Stimulated activated naive B cell treated with anti-CD40 and anti-IgM and Interleukin-4, amounts not matched to agents 10 μg/mL and 1 μg/mL and 100 μg/mL, for 72 hours (primary cell): Measurements from ENCODE around the gene CIBAR2.
A peak's percentile ranks its signal among the peaks of the same experiment; 100 is the strongest.

ENCODE experiments used
- ATAC-seq, 2 donors: fragments of 150-1000 bp; cut with Tn5 transposase; replicated peaks; 2 replicates each; pipeline ENCODE4 v1.10.0; 2021; ENCODE audit warnings: moderate library complexity in 1 of 2
- DNase-seq: peaks from one replicate; pipeline ENCODE4 v3.0.0; 2021
- H3K27ac Mint-ChIP-seq: one replicate; pipeline ENCODE4 v1.8.0; 2022; ENCODE audit warnings: mild to moderate bottlenecking, mixed read lengths
- H3K27me3 Mint-ChIP-seq, 2 donors: one replicate each; pipeline ENCODE4 v1.8.0; 2022; ENCODE audit warnings: mixed read lengths in 2 of 2
- H3K36me3 Mint-ChIP-seq, 2 donors: one replicate each; pipeline ENCODE4 v1.8.0; 2022; ENCODE audit warnings: mixed read lengths in 2 of 2, mild to moderate bottlenecking in 1 of 2
- H3K4me1 Mint-ChIP-seq, 2 donors: one replicate each; pipeline ENCODE4 v1.8.0; 2022; ENCODE audit warnings: mixed read lengths in 2 of 2, mild to moderate bottlenecking in 1 of 2
- H3K4me3 Mint-ChIP-seq, 2 donors: one replicate each; pipeline ENCODE4 v1.8.0; 2022; ENCODE audit warnings: mild to moderate bottlenecking in 2 of 2, mixed read lengths in 2 of 2, moderate library complexity in 1 of 2
- H3K9me3 Mint-ChIP-seq, 2 donors: one replicate each; pipeline ENCODE4 v1.8.0; 2022; ENCODE audit warnings: mixed read lengths in 2 of 2, mild to moderate bottlenecking in 1 of 2

CIBAR2 gene

DNA sequence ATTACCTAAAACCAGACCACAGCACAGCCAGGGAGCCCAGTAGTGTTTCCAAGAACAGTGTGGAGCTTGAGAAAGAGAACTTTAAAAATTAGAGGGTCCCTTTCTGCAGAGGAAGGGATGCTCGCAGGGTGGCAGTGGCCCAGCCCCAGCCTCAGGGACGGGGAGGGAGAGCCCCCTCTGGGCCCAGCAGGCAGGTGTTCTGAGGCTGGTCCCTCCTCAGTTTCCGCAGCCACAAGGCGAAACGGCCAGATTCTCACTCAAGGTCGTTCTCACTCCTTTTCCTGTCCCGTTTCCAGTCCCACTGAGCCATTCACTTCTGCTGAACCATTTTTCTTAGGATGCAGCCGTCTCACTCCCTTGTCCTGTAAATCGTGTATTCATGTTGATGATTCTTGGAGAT, 20.0 kb downstream of the CIBAR2 start:
- H3K4me1 Mint-ChIP-seq = peaks cover 0 to under 1% of the 10 kb centered on the region in 2 donors
- H3K27ac Mint-ChIP-seq = no peak overlapping the region
- ATAC-seq (no peak), DNase-seq (no peak)
- no peaks in the 10 kb centered on the region for H3K36me3 Mint-ChIP-seq
- no peaks in the 10 kb centered on the region for H3K9me3 Mint-ChIP-seq
- H3K4me3 Mint-ChIP-seq = no peak overlapping the region
- H3K27me3 Mint-ChIP-seq = peaks cover 0 to 17% of the 10 kb centered on the region in 2 donors

DNA sequence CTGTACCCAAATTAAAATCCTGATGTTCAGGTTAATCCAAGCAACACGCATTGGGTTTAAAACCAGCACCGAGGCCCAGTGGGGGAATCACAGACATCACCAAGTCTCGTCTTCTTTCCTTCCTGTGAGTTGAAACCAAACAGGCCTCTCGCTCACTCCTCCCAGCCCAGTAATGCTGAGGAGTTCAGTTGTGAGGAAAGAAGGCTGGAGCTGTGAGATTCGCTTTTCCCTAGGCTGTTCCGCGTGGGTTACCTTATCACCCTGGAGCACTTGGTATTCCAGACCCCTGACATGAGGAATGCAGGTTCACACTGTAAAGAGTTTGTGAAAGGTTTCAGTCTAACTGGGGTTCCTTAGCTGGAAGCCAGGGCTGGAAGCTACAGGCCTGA, 20.8 kb downstream of the CIBAR2 start:
- ATAC-seq (no peak), DNase-seq (no peak)
- H3K36me3 Mint-ChIP-seq = no peaks in the 10 kb centered on the region
- peaks cover 4 to 9% of the 10 kb centered on the region in 2 donors for H3K4me1 Mint-ChIP-seq
- no peaks in the 10 kb centered on the region for H3K9me3 Mint-ChIP-seq
- no peak overlapping the region for H3K4me3 Mint-ChIP-seq
- no peak overlapping the region for H3K27ac Mint-ChIP-seq
- H3K27me3 Mint-ChIP-seq = peaks cover 5 to 24% of the 10 kb centered on the region in 2 donors

DNA sequence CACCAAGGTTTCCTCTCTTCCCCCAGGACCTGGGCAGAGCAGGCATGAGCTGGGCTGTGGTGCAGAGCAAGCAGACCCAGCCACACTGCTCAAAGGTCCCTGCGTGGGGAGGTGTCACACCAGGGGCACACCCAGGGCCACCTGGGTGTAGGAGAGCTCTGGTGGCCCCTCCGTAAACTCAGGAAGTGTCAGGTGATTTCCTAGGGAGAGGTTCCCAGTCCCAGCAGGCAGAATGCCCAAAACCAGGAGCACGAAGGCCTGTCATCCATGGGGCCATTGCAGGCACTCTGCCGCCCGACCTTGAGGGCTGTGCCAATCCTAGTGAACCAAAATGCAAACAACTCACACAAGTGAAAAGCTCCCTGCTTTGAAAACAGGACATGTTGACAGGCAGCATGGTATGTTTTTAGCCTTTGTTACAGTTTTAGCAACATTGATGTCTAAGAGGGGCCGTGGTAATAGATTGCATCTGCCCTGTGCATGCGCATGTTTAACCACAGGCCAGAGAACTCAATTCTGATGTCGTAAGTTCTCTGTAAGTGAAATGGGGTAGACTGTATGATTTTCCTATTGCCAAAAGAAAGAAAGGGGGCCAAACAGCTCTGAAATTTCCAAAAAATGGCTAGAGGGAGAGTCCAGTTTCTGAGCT, 21.3 kb downstream of the CIBAR2 start:
- ATAC-seq (no peak), DNase-seq (no peak)
- H3K27ac Mint-ChIP-seq = no peak overlapping the region
- peaks cover 5 to 26% of the 10 kb centered on the region in 2 donors for H3K27me3 Mint-ChIP-seq
- no peaks in the 10 kb centered on the region for H3K36me3 Mint-ChIP-seq
- H3K9me3 Mint-ChIP-seq = no peaks in the 10 kb centered on the region
- no peak overlapping the region for H3K4me3 Mint-ChIP-seq
- H3K4me1 Mint-ChIP-seq = peaks cover 5 to 12% of the 10 kb centered on the region in 2 donors

DNA sequence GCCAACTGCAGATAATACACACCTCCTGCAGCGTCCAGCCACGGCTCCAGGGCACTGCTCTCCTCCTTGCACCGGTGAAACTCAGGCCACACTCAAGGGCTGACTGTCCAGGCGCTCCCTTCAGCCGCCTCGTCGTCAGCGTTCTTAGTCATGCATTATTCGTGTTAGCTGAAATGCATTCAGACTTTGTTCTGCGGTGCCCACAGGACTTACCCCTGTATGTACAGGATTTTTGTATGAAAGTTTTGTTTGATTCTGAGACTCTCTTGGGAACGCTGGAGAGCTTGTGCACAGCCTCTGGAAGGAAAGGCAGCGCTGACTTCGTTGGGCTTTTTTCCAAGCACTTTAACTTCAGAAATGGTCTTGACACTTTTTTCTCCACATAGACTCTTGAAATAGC, 22.1 kb downstream of the CIBAR2 start:
- no peak overlapping the region for H3K4me3 Mint-ChIP-seq
- H3K36me3 Mint-ChIP-seq = no peaks in the 10 kb centered on the region
- H3K27ac Mint-ChIP-seq = no peak overlapping the region
- peaks cover 5 to 30% of the 10 kb centered on the region in 2 donors for H3K27me3 Mint-ChIP-seq
- ATAC-seq (no peak), DNase-seq (no peak)
- H3K9me3 Mint-ChIP-seq = no peaks in the 10 kb centered on the region
- H3K4me1 Mint-ChIP-seq = peaks cover 8 to 16% of the 10 kb centered on the region in 2 donors

DNA sequence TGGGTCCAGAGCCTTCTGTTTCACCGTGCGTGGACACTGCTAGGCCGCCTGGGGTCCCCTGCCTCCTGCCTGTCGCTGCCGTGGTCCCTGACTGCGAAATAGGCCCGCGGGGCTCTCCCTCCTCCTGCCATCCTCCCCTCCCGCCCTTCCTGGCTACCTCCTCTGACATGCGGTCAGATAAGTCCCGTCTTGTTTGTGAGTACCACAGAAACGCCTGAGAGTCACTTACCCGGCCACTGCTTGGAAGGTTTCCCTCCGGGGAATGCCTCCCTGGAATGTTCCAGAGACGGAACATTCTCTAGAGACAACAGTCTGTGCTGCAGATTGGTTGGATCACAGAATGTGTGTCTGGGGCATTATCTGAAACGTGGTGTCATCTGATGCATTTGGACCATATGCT, 22.7 kb downstream of the CIBAR2 start:
- Mint-ChIP-seq H3K27ac (no peak overlapping the region), H3K36me3 (no peaks in the 10 kb centered on the region), H3K4me1 (peaks cover 10 to 23% of the 10 kb centered on the region in 2 donors), H3K27me3 (peaks cover 8 to 30% of the 10 kb centered on the region in 2 donors), H3K9me3 (no peaks in the 10 kb centered on the region), H3K4me3 (no peak overlapping the region)
- no peak for DNase-seq
- ATAC-seq = no peak

DNA sequence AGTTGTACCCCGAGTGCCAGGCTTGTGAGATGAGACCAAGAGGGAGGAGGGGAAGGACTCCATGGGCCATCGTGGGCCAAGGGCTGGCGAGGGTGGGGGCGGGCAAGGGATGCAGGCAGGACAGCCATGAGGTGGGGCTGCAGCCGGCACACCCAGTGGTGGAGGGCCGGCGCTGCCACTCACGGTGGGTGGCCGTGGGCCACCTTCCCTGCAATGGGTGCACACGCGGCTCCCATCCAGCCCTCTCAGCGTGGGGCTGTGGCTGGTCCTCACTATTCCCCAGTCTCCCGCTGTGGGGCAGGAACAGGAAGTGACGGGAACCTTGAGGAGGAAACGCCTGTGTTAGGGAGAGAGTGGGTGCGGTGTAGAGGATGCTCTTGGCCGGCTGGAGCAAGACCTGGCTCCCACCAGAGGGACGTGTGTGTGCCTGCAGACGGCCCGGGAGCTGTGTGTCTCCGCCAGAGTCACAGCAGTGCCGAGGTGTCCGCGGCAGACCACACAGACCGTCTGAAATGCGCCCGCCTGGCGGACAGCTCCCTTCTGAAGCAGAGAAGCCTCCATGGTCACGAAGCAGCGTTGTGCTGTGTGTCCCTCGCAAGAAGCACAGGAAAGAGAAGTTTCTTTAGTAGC, 23.6 kb downstream of the CIBAR2 start:
- DNase-seq (no peak), ATAC-seq (no peak)
- no peak overlapping the region for H3K4me3 Mint-ChIP-seq
- H3K27ac Mint-ChIP-seq = no peak overlapping the region
- no peaks in the 10 kb centered on the region for H3K36me3 Mint-ChIP-seq
- H3K9me3 Mint-ChIP-seq = no peaks in the 10 kb centered on the region
- H3K4me1 Mint-ChIP-seq = peaks cover 11 to 26% of the 10 kb centered on the region in 2 donors
- H3K27me3 Mint-ChIP-seq = peaks cover 8 to 22% of the 10 kb centered on the region in 2 donors

DNA sequence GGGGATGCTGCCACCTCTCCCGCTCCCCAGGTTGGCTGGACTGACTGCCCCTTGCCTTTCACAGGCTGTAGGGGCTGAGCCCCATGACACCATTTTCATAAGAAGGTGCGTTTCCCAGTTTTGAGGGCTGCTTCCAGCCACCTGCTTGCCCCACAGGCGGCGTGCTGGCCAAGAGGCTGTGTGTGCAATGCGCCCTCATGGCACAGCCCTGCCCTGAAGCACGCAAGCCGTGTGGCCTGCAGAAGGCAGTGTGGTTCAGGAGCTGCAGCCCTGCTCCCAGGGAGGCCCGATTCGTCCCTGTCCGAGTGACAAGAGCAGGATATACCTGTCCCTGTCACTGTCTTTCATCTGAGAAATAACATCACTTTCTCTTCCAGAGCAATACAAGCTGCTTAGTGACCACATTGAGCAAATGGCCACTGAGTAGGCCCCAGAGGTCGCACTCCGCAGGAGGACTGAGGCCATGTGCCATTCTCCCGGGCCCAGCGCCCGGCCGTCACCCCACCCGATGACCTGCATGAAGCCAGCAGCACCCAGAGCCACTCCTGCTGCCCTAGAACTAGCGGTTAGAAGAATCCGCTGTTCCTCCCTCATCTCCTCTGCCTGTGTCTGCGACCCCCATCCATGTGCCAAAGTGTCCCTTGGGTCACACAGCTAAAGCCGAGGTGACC, 24.2 kb downstream of the CIBAR2 start:
- Mint-ChIP-seq H3K27ac (no peak overlapping the region), H3K4me3 (no peak overlapping the region), H3K27me3 (peaks cover 11 to 19% of the 10 kb centered on the region in 2 donors)

DNA sequence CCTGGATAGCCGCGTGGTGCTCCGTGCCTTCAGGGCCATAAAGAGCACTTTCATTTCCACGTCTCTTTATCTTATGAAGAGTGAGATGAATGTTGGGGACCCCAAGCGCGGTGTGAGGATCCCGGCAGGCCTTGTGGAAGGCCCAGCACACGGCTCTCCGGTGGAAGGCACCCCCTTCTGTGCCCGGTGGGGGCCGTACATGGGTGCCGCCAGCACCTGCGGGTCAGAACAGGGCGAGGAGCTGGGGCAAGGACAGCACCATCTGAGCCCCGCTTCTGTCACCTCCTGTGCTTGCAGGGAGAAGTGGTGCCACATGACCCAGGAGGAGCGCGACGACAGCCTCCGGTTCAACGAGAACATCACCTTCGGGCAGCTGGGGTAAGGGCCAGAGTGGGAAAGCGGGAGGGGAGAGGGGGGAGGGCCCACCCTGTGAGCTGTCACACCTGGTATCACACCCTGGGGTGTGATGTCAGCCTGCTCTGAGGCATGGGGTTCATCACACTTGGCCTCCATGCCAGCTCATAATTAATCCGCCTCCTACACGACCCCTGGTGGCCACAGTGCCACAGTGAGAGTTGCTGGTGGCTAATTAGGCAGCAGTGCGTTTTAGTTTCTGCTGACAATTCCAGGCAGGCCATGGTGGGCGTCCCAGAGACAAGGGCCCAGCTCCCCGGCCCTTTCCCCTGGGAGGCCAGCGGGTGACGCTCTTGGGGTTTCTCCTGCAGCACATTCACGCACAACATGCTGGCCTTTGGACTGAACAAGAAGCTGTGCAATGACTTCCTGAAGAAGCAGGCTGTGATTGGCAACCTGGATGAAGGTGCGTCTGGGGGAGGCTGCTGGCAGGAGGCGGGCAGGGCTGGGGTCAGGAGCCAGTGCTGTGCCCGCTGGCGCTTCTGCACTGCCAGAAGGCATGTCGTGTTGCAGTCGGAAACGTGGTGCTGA, 25.7 kb downstream of the CIBAR2 start:
- Mint-ChIP-seq H3K9me3 (no peaks in the 10 kb centered on the region), H3K27ac (no peak overlapping the region)

More for the DNA sequence above, 24.2 kb downstream of the CIBAR2 start:
- Mint-ChIP-seq H3K36me3 (no peaks in the 10 kb centered on the region), H3K4me1 (peaks cover 17 to 32% of the 10 kb centered on the region in 2 donors), H3K9me3 (no peaks in the 10 kb centered on the region)
- DNase-seq = no peak
- no peak for ATAC-seq

DNA sequence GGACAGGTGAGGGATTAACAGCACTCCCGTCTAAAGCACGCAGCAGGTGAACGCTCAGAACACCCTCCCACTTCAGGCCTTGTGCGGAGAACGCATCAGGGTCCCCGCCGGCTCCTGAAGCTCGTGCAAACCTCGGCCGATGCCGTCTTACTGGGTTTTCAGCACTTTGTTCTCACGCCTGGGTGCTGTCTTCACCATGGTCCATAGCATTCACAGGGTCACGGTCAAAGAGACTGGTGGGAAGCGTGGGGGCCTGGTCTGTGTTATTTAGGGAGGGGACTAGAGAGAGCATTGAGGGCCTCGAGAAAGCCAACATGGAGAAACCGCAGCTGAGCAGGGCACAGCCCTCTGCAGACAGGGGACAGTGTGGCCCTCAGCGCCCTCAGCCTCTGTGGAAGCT, 26.6 kb downstream of the CIBAR2 start:
- ATAC-seq (no peak), DNase-seq (no peak)
- Mint-ChIP-seq H3K27ac (no peak overlapping the region), H3K27me3 (peaks cover 16 to 19% of the 10 kb centered on the region in 2 donors), H3K9me3 (no peaks in the 10 kb centered on the region), H3K4me1 (peaks cover 24 to 42% of the 10 kb centered on the region in 2 donors), H3K4me3 (no peak overlapping the region), H3K36me3 (no peaks in the 10 kb centered on the region)

More for the DNA sequence above, 25.7 kb downstream of the CIBAR2 start:
- DNase-seq = peak; percentile 61
- no peaks in the 10 kb centered on the region for H3K36me3 Mint-ChIP-seq
- H3K4me3 Mint-ChIP-seq = no peak overlapping the region
- peaks cover 24 to 42% of the 10 kb centered on the region in 2 donors for H3K4me1 Mint-ChIP-seq
- peak; percentile 80 to 84 for ATAC-seq
- peaks cover 16 to 19% of the 10 kb centered on the region in 2 donors for H3K27me3 Mint-ChIP-seq

DNA sequence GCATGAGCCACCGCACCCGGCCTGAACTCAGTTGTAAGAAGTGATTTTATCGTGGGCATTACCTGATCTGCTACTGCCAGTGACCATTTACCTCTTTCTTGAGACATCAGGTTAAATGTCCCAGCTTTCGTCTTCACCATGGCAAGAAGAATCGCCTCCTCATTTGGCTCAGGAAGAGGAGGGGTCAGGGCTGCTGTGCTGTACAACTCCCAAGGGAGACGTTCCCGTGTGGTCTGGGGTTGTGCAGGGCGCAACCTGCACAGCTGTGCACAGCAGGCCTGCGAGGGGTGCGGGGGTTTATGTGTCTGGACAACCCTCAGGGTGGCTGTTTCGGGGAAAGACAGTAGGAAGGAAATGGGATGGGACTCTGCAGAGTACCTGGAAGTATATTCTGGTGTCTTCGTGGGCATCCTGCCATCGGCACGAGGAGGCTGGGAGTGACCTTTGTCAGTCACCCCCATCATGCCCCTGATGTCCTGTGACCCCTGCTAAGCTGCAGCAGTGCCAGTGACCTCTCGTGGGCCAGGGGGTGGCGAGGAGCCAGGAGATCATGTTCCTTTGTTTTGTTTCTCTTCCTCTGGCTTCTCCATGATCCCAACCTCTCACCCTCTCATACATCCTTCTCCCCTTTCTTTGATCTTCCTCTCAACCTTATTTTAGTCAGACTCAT, 27.3 kb downstream of the CIBAR2 start:
- Mint-ChIP-seq H3K9me3 (no peaks in the 10 kb centered on the region), H3K36me3 (no peaks in the 10 kb centered on the region), H3K27ac (peak overlapping the region; percentile 68), H3K27me3 (peaks cover 16 to 19% of the 10 kb centered on the region in 2 donors), H3K4me3 (no peak overlapping the region), H3K4me1 (peaks cover 24 to 42% of the 10 kb centered on the region in 2 donors)
- DNase-seq (no peak), ATAC-seq (no peak)

DNA sequence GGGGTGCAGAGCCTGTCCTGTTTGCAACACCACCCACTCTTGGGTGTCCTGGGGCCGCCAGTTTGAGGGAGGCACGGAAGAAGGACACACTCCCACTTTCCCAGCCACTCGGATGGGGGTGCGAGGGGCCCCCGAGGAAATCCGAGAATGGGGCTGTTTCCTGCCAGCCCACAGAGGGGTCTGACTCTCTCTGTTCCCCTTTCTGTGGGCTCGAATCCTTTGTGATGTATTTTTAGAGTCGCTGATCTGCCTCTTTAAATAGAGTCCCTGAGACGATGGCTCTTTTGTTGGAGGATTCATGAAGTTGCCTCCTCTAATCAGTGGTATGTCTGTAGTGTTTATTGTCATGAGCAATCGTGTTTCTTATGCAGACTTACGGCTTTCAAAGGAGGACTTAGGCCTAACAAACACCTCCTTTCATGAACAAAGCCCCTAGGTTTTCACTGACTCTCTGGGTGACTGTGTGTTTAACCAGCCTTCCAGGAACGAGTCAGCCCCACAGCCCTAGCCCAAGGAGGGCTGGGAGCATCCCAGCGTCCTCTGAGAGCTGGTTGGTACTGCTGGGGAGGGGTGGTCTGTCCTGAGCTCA, 29.1 kb downstream of the CIBAR2 start:
- peak overlapping the region; percentile 20 to 48 for H3K4me3 Mint-ChIP-seq
- peaks cover 18 to 26% of the 10 kb centered on the region in 2 donors for H3K27me3 Mint-ChIP-seq
- H3K27ac Mint-ChIP-seq = peak overlapping the region; percentile 65
- ATAC-seq (peak; percentile 38 to 41), DNase-seq (no peak)
- H3K9me3 Mint-ChIP-seq = no peaks in the 10 kb centered on the region
- peaks cover 24 to 42% of the 10 kb centered on the region in 2 donors for H3K4me1 Mint-ChIP-seq
- no peaks in the 10 kb centered on the region for H3K36me3 Mint-ChIP-seq

DNA sequence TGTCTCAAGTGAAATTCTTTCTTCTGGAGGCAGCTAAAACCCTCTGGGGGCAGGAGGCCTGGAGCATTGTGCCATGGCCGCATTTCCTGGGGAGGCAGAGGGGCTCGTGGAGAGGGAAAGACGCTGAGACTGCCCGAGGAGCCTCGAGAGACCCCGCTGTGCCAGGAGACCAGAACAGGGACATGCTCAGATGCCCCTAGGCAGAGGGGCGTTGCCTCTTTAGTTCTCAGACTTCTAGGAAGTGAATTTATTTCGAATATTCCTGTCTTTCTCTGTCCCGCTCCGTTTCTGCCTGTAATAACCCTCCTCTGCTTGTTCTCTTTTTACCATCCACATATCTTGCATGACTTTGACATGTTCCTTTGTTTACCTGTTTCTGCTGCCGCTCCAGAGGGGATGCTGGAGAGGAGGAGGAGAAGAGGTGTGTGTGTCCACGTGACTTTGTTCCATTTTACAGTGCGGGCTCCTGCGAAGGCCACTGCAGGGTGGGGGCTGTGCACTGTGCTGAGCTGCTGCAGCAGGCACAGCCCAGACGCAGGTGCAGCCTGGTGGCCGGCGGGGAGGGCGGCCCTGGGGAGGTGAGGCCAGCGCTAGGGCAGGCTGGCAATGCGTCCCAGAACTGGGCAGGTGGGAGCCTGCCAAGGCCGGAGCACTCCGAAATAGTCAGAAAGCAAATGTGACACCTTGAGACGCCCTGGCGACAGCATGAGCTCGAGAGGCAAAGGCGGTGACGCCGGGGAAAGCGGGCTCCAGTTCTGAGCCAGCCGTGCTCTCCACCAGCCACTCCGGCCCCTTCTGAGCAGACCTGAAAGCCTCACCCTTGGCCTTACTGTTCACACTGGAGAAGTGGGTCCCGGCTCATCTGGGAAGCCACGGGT, 29.9 kb downstream of the CIBAR2 start:
- H3K27ac Mint-ChIP-seq = no peak overlapping the region
- H3K9me3 Mint-ChIP-seq = no peaks in the 10 kb centered on the region
- H3K4me3 Mint-ChIP-seq = peak overlapping the region; percentile 48 to 77
- peaks cover 25 to 34% of the 10 kb centered on the region in 2 donors for H3K27me3 Mint-ChIP-seq
- no peak for DNase-seq
- no peaks in the 10 kb centered on the region for H3K36me3 Mint-ChIP-seq
- H3K4me1 Mint-ChIP-seq = peaks cover 25 to 42% of the 10 kb centered on the region in 2 donors
- ATAC-seq = peak; percentile 58 to 63
